ENCODE results near the gene GULP1. TPM values are rescaled to one million over a fixed set of nuclear protein-coding genes. Genes with fewer than 3 reads are reported as not detected.

Gene GULP1
- polyA plus RNA-seq, 1 donor from 2014 or later = 10.2 TPM

DNA sequence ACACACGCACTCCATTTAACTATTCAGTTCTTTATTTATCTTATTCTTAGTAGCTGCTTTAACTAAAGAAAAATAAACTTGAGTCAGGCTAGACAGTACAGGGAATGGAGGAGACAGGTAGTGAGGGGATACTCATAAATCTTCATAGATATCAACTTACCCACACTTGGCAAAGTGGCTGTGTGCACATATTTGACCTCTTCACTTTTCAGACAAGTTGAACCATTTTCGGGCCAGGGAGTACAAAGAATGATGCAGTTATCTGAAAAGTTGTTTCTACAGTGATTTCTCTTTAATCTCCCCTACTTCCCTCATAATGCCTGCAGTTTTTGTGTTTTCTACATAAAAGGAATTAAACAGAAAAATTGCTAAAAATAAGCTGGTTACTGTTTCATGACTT lies 307.5 kb downstream of the GULP1 start:
- H3F3A ChIP-seq (ENCODE audit: insufficient read depth, low read length, poor library complexity, severe bottlenecking) = no peaks in the 10 kb centered on the region
- H3K4me3 ChIP-seq (ENCODE audit: low read length) = no peak overlapping the region
- no peaks in the 10 kb centered on the region for H4K20me1 ChIP-seq (ENCODE audit: insufficient read depth)
- no peaks in the 10 kb centered on the region for H3K27me3 ChIP-seq (ENCODE audit: insufficient read depth, low read depth, low read length)
- H3K79me2 ChIP-seq (replicated peaks; ENCODE audit: insufficient read depth, low read length) = no peaks in the 10 kb centered on the region
- no peaks in the 10 kb centered on the region for H3K9me3 ChIP-seq (ENCODE audit: low read length)
- no peak overlapping the region for H3K4me2 ChIP-seq (ENCODE audit: low read length)
- no peak overlapping the region for H2AFZ ChIP-seq (ENCODE audit: low read depth, low read length)
- H3K27ac ChIP-seq (ENCODE audit: low read length) = no peak overlapping the region
- no peak overlapping the region for H3K9ac ChIP-seq (ENCODE audit: low read length)
- H3K36me3 ChIP-seq (ENCODE audit: insufficient read depth, low read length) = no peaks in the 10 kb centered on the region
- no peak for TF ChIP-seq TAF1 (IDR thresholded peaks at IDR 0.05; ENCODE audit: low read depth)
- TF ChIP-seq, protein P1, sequence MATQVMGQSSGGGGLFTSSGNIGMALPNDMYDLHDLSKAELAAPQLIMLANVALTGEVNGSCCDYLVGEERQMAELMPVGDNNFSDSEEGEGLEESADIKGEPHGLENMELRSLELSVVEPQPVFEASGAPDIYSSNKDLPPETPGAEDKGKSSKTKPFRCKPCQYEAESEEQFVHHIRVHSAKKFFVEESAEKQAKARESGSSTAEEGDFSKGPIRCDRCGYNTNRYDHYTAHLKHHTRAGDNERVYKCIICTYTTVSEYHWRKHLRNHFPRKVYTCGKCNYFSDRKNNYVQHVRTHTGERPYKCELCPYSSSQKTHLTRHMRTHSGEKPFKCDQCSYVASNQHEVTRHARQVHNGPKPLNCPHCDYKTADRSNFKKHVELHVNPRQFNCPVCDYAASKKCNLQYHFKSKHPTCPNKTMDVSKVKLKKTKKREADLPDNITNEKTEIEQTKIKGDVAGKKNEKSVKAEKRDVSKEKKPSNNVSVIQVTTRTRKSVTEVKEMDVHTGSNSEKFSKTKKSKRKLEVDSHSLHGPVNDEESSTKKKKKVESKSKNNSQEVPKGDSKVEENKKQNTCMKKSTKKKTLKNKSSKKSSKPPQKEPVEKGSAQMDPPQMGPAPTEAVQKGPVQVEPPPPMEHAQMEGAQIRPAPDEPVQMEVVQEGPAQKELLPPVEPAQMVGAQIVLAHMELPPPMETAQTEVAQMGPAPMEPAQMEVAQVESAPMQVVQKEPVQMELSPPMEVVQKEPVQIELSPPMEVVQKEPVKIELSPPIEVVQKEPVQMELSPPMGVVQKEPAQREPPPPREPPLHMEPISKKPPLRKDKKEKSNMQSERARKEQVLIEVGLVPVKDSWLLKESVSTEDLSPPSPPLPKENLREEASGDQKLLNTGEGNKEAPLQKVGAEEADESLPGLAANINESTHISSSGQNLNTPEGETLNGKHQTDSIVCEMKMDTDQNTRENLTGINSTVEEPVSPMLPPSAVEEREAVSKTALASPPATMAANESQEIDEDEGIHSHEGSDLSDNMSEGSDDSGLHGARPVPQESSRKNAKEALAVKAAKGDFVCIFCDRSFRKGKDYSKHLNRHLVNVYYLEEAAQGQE (IDR thresholded peaks at IDR 0.05; ENCODE audit: borderline replicate concordance) = no peak
- TF ChIP-seq, protein P2, sequence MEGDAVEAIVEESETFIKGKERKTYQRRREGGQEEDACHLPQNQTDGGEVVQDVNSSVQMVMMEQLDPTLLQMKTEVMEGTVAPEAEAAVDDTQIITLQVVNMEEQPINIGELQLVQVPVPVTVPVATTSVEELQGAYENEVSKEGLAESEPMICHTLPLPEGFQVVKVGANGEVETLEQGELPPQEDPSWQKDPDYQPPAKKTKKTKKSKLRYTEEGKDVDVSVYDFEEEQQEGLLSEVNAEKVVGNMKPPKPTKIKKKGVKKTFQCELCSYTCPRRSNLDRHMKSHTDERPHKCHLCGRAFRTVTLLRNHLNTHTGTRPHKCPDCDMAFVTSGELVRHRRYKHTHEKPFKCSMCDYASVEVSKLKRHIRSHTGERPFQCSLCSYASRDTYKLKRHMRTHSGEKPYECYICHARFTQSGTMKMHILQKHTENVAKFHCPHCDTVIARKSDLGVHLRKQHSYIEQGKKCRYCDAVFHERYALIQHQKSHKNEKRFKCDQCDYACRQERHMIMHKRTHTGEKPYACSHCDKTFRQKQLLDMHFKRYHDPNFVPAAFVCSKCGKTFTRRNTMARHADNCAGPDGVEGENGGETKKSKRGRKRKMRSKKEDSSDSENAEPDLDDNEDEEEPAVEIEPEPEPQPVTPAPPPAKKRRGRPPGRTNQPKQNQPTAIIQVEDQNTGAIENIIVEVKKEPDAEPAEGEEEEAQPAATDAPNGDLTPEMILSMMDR (IDR thresholded peaks at IDR 0.05; ENCODE audit: poor library complexity, severe bottlenecking) = no peak
- no peak for TF ChIP-seq EZH2 (IDR thresholded peaks at IDR 0.05; ENCODE audit: borderline replicate concordance, insufficient read depth, low read length, poor library complexity, severe bottlenecking)
- TF ChIP-seq EP300 (conservative IDR thresholded peaks at IDR 0.05; ENCODE audit: poor library complexity, severe bottlenecking) = no peak
- TF ChIP-seq SMC3 (conservative IDR thresholded peaks at IDR 0.05; ENCODE audit: poor library complexity) = no peak
- no peak for TF ChIP-seq MXI1 (conservative IDR thresholded peaks at IDR 0.05; ENCODE audit: poor library complexity, severe bottlenecking)
- TF ChIP-seq RAD21 (conservative IDR thresholded peaks at IDR 0.05) = no peak
- no peak for TF ChIP-seq POLR2AphosphoS5 (IDR thresholded peaks at IDR 0.05)
- no peaks in the 10 kb centered on the region for H3K9me2 ChIP-seq (ENCODE audit: insufficient read depth, low read length)

GRCh38 chr2:188600536-188601210 lies 309.0 kb downstream of the GULP1 start:
- no peak overlapping the region for H2AFZ ChIP-seq (ENCODE audit: low read depth, low read length)
- H3K9me2 ChIP-seq (ENCODE audit: insufficient read depth, low read length) = no peaks in the 10 kb centered on the region
- no peak overlapping the region for H3K9ac ChIP-seq (ENCODE audit: low read length)
- H3K36me3 ChIP-seq (ENCODE audit: insufficient read depth, low read length) = no peaks in the 10 kb centered on the region
- no peaks in the 10 kb centered on the region for H3K79me2 ChIP-seq (replicated peaks; ENCODE audit: insufficient read depth, low read length)
- no peak overlapping the region for H3K4me3 ChIP-seq (ENCODE audit: low read length)
- H3K27ac ChIP-seq (ENCODE audit: low read length) = no peak overlapping the region
- TF ChIP-seq TAF1 (IDR thresholded peaks at IDR 0.05; ENCODE audit: low read depth) = no peak
- TF ChIP-seq EP300 (conservative IDR thresholded peaks at IDR 0.05; ENCODE audit: poor library complexity, severe bottlenecking) = no peak
- TF ChIP-seq, protein P2 (IDR thresholded peaks at IDR 0.05; ENCODE audit: poor library complexity, severe bottlenecking) = no peak
- TF ChIP-seq EZH2 (IDR thresholded peaks at IDR 0.05; ENCODE audit: borderline replicate concordance, insufficient read depth, low read length, poor library complexity, severe bottlenecking) = no peak
- TF ChIP-seq POLR2AphosphoS5 (IDR thresholded peaks at IDR 0.05) = no peak
- no peak for TF ChIP-seq SMC3 (conservative IDR thresholded peaks at IDR 0.05; ENCODE audit: poor library complexity)
- TF ChIP-seq, protein P1 (IDR thresholded peaks at IDR 0.05; ENCODE audit: borderline replicate concordance) = no peak
- no peak for TF ChIP-seq MXI1 (conservative IDR thresholded peaks at IDR 0.05; ENCODE audit: poor library complexity, severe bottlenecking)
- no peak for TF ChIP-seq RAD21 (conservative IDR thresholded peaks at IDR 0.05)
- H4K20me1 ChIP-seq (ENCODE audit: insufficient read depth) = no peaks in the 10 kb centered on the region
- no peaks in the 10 kb centered on the region for H3K27me3 ChIP-seq (ENCODE audit: insufficient read depth, low read depth, low read length)
- no peak overlapping the region for H3K4me2 ChIP-seq (ENCODE audit: low read length)
- no peaks in the 10 kb centered on the region for H3K9me3 ChIP-seq (ENCODE audit: low read length)
- H3F3A ChIP-seq (ENCODE audit: insufficient read depth, low read length, poor library complexity, severe bottlenecking) = no peaks in the 10 kb centered on the region

All from neural cell (in vitro differentiated cells).